ENCODE results near the gene ANO6. TPM values are rescaled to one million over a fixed set of nuclear protein-coding genes. Genes with fewer than 3 reads are reported as not detected.
A peak's percentile ranks its signal among the peaks of the same experiment; 100 is the strongest.

Gene ANO6
- total and polyA plus RNA-seq, 11 donors, result 9.0 to 57.2 (median 46.0) TPM

DNA sequence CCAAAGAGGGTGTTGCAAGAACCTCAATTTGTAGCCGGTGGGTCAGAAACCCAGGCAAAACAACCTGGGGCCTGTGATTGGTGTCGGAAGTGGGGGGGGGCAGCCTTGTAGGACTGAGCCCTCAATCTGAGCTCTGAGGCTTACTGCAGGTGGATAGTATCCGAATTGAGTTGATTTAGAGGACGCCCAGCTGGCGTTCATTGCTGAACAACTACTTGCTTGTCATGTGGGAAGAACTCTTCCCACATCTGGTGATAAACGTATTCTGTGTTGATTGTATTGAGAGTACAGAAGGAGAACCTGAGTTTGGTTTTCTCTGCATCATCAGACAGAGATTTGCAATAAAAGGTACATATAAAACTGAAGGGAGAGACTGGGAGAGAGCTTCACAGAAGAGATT lies 5.1 kb downstream of the ANO6 start:
- TF ChIP-seq, protein P1, sequence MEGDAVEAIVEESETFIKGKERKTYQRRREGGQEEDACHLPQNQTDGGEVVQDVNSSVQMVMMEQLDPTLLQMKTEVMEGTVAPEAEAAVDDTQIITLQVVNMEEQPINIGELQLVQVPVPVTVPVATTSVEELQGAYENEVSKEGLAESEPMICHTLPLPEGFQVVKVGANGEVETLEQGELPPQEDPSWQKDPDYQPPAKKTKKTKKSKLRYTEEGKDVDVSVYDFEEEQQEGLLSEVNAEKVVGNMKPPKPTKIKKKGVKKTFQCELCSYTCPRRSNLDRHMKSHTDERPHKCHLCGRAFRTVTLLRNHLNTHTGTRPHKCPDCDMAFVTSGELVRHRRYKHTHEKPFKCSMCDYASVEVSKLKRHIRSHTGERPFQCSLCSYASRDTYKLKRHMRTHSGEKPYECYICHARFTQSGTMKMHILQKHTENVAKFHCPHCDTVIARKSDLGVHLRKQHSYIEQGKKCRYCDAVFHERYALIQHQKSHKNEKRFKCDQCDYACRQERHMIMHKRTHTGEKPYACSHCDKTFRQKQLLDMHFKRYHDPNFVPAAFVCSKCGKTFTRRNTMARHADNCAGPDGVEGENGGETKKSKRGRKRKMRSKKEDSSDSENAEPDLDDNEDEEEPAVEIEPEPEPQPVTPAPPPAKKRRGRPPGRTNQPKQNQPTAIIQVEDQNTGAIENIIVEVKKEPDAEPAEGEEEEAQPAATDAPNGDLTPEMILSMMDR (IDR thresholded peaks at IDR 0.05), result no peak
- no peak for TF ChIP-seq POLR2A (IDR thresholded peaks at IDR 0.05)
- 85 to 93% (median 88%) methylated on average over 6 of the region's 6 CpGs for WGBS, 4 donors
- Histone ChIP-seq H3K27me3 (no peaks in the 10 kb centered on the region), H3K4me1 (peaks cover 4 to 51% (median 27%) of the 10 kb centered on the region in 12 donors), H3K4me3 (no peak overlapping the region), H3K36me3 (no peaks in the 10 kb centered on the region), H3K27ac (no peak overlapping the region), H3K9me3 (no peaks in the 10 kb centered on the region)
- no peak for ATAC-seq
- DNase-seq, result no peak
- intact Hi-C loops (cut with DNase I), result no loop called here

DNA sequence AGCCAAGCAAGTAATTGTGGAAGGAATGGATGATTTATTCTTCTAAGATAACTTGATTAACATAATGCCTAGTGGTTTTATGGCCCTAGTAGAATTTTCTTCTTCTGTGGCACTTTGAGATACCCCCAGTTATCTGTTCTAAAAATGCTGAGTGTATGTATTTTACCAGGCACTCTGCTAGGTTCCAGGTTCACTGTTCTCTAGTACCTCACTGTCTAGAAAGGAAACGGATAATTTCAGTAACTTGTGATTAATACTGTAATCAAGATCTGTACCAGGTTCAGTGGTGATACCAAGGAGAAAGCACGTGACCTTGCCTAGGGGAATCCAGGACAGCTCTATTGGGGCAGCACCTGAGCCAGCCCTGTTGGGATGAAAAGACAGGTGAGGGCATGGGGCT lies 8.0 kb downstream of the ANO6 start:
- ATAC-seq (no peak), DNase-seq (no peak)
- Histone ChIP-seq H3K27ac (peak overlapping the region in 1 of 12 donors; percentile 35), H3K4me1 (peaks cover 0 to 45% (median 20%) of the 10 kb centered on the region in 12 donors), H3K9me3 (no peaks in the 10 kb centered on the region), H3K27me3 (no peaks in the 10 kb centered on the region), H3K4me3 (no peak overlapping the region), H3K36me3 (no peaks in the 10 kb centered on the region)
- 71 to 79% (median 77%) methylated on average over 2 of the region's 2 CpGs for WGBS, 4 donors
- intact Hi-C loops (cut with DNase I), result no loop called here
- TF ChIP-seq, protein P1 (IDR thresholded peaks at IDR 0.05), result no peak
- no peak for TF ChIP-seq POLR2A (IDR thresholded peaks at IDR 0.05)

DNA sequence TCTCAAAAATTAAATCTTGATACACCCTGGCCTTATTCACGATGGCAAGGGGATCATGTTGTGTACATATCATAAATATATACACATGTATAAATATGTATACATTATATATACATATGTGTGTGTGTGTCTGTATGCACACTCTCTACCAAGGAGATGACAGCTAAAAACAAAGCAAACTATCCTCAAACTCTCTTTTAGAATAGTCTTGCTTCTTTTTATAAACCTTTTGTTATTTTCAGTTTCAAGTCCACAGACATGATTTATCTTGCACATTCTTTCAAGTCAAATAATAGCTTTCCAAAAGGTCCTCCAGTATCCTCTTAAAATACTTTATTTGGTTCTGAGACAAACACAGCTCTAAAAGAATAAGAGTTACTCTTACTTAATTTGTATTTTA lies 8.4 kb downstream of the ANO6 start:
- no peaks in the 10 kb centered on the region for H3K36me3 ChIP-seq
- ATAC-seq (no peak), DNase-seq (no peak)
- 74 to 82% (median 79%) methylated on average over 1 of the region's 1 CpG for WGBS, 4 donors
- intact Hi-C loops (cut with DNase I), result no loop called here
- H3K27me3 ChIP-seq, result no peaks in the 10 kb centered on the region
- H3K4me1 ChIP-seq, result peaks cover 0 to 40% (median 15%) of the 10 kb centered on the region in 12 donors
- no peak for TF ChIP-seq POLR2A (IDR thresholded peaks at IDR 0.05)
- TF ChIP-seq, protein P1 (IDR thresholded peaks at IDR 0.05), result no peak
- no peaks in the 10 kb centered on the region for H3K9me3 ChIP-seq
- H3K27ac ChIP-seq, result peak overlapping the region in 1 of 12 donors; percentile 35
- no peak overlapping the region for H3K4me3 ChIP-seq

DNA sequence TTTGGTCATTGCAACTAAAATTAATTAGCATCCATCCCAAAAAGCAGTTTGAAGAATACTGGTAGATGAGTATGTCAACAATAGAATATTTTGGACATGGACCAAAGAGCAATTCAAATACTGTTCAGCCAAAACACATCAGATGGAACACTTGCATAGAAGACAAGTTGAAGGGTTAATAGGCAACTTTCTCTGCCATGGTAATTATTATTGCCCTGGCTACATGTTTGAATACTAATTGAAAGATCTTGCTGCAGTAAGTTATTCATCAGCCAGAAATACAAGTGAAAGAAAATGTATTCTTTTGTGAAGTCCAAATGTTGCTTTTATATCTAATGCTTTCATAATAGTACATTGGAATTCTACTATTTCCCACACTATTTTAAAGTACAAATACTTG lies 10.1 kb downstream of the ANO6 start:
- no peaks in the 10 kb centered on the region for H3K27me3 ChIP-seq
- H3K4me1 ChIP-seq, result peaks cover 0 to 24% (median 8%) of the 10 kb centered on the region in 12 donors
- peaks cover 0 to 5% (median 0%) of the 10 kb centered on the region in 9 donors for H3K36me3 ChIP-seq
- DNase-seq, result no peak
- TF ChIP-seq POLR2A (IDR thresholded peaks at IDR 0.05), result no peak
- TF ChIP-seq, protein P1 (IDR thresholded peaks at IDR 0.05), result no peak
- intact Hi-C loops (cut with DNase I), result no loop called here
- no peak overlapping the region for H3K27ac ChIP-seq
- no peaks in the 10 kb centered on the region for H3K9me3 ChIP-seq
- no peak overlapping the region for H3K4me3 ChIP-seq
- no peak for ATAC-seq
